ENCODE results near the gene AGO1.

AGO1 gene

DNA sequence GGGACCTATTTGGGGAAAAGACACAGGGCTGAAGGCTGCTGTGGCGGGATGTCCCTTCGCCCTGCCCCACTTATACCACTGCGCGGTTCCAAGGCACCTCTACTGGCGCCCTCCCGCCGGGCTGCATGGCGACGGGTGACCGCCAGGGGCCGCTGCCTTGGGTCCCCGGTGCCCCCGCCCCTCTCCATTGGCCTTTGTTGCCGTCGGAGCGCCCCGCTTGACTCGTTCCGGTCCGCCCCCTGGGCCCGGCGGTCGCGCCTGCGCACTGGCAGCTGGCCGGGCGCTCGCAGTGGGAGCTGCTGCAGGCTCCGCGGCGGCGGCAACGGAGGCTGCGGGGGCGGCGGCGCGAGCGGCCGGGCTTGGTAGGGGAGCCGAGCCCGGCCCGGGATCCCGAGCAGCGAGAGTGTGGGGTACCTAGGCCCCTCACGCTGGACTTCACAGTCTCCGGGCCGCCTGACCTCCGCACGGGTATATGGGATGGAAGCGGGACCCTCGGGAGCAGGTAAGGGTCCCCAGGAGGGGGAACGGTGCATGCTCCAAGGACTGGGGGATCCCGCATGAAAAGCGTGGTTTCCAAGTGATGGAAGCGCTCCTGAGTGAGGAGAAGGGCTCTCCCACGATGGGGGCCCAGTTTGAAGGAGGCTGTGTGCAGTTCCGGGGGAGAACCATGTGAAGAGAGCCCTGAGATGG is at the start of gene AGO1:
TSS of gene AGO1 (plus strand) at position 265 of the 690 bp plus-strand sequence. CDS start at position 478, 213 bp downstream.
- in situ Hi-C loops (cut with HindIII; ENCODE audit: low pct_ligation_motif_present, low sequenced_read_pairs) = no loop called here
- H3K27ac ChIP-seq = no peak within 1 kb of the TSS
- no peaks in the 10 kb centered on the region for H3K36me3 ChIP-seq (replicated peaks)
- H3K4me3 ChIP-seq (ENCODE audit: low read depth, low read length) = peak within 1 kb of the TSS; percentile 99
- peak; percentile 84 for DNase-seq
- TF ChIP-seq, protein P1, sequence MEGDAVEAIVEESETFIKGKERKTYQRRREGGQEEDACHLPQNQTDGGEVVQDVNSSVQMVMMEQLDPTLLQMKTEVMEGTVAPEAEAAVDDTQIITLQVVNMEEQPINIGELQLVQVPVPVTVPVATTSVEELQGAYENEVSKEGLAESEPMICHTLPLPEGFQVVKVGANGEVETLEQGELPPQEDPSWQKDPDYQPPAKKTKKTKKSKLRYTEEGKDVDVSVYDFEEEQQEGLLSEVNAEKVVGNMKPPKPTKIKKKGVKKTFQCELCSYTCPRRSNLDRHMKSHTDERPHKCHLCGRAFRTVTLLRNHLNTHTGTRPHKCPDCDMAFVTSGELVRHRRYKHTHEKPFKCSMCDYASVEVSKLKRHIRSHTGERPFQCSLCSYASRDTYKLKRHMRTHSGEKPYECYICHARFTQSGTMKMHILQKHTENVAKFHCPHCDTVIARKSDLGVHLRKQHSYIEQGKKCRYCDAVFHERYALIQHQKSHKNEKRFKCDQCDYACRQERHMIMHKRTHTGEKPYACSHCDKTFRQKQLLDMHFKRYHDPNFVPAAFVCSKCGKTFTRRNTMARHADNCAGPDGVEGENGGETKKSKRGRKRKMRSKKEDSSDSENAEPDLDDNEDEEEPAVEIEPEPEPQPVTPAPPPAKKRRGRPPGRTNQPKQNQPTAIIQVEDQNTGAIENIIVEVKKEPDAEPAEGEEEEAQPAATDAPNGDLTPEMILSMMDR (IDR thresholded peaks at IDR 0.05; ENCODE audit: low read depth, low read length, missing control alignments) = peak; percentile 79
- H3K27me3 ChIP-seq (replicated peaks) = no peaks in the 10 kb centered on the region

DNA sequence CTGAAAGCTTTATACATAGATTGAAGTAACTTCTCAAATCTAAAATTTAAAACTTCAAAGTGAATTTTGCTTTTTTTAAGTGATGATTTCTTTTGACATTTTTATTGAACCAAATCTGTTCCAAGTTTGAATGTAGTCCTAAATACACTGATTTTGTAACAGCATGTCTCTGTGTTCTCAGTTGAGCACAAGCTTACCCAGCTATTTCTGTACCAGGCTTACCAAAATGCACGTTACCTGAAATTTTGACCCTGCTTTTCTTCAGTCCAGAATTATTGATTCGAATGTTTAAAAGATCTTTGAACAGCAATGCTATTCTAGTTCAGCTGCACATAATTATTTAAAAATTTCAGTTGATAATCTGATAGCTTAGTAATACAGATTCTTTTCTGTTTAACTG is 49.6 kb upstream of the AGO1 start:
- no peak for DNase-seq
- no peak overlapping the region for H3K27ac ChIP-seq
- H3K27me3 ChIP-seq (replicated peaks) = no peaks in the 10 kb centered on the region
- TF ChIP-seq, protein P1 (IDR thresholded peaks at IDR 0.05; ENCODE audit: low read depth, low read length, missing control alignments) = no peak
- no peak overlapping the region for H3K4me3 ChIP-seq (ENCODE audit: low read depth, low read length)
- peaks cover 25% of the 10 kb centered on the region for H3K36me3 ChIP-seq (replicated peaks)
- in situ Hi-C loops (cut with HindIII; ENCODE audit: low pct_ligation_motif_present, low sequenced_read_pairs) = no loop called here

DNA sequence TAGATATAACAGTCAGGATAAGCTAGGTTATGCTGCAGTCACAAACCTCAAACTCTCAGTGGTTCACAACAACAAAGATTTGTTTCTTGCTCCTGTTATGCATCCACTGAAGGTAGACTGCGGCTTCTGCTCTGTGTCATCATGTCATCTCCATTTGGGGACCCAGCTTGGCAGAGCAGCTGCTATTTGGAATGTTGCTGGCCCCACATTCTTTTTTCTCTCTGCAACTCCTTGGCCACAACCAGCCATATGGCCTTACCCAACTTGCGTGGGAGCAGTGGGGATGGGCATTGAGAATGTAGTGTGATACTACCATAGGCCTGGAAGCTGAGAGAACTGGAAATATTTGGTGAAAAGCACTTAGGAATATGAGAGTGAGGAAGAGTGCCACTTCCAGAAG is 48.8 kb upstream of the AGO1 start:
- no peak for DNase-seq
- TF ChIP-seq, protein P1 (IDR thresholded peaks at IDR 0.05; ENCODE audit: low read depth, low read length, missing control alignments) = no peak

DNA sequence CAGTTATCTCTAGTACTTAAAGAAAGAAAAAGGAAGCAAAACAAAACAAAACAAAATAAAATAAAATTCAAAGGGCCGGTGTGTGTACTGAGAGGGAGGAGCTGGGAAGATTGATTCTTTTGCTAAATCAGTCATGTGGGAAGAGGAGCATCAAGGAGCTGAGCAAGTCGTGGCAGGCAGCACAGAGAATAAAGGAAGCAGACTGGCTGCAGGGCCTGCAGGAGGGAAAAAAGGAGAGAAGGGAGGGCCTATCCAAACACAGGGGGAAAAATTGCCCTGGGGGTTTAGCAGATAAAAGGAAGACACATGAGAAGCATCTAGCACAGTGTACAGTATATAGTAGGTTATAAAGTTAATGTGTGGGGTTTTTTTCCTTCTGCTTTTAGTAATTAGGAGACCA is 47.6 kb upstream of the AGO1 start:
- peaks cover 25% of the 10 kb centered on the region for H3K36me3 ChIP-seq (replicated peaks)
- no peak overlapping the region for H3K4me3 ChIP-seq (ENCODE audit: low read depth, low read length)
- in situ Hi-C loops (cut with HindIII; ENCODE audit: low pct_ligation_motif_present, low sequenced_read_pairs) = no loop called here
- DNase-seq = no peak
- H3K27me3 ChIP-seq (replicated peaks) = no peaks in the 10 kb centered on the region
- TF ChIP-seq, protein P1 (IDR thresholded peaks at IDR 0.05; ENCODE audit: low read depth, low read length, missing control alignments) = no peak
- no peak overlapping the region for H3K27ac ChIP-seq

More for the DNA sequence above, 48.8 kb upstream of the AGO1 start:
- Histone ChIP-seq H3K36me3 (replicated peaks) (peaks cover 25% of the 10 kb centered on the region), H3K27me3 (replicated peaks) (no peaks in the 10 kb centered on the region), H3K4me3 (ENCODE audit: low read depth, low read length) (no peak overlapping the region), H3K27ac (no peak overlapping the region)
- in situ Hi-C loops (cut with HindIII; ENCODE audit: low pct_ligation_motif_present, low sequenced_read_pairs) = no loop called here

DNA sequence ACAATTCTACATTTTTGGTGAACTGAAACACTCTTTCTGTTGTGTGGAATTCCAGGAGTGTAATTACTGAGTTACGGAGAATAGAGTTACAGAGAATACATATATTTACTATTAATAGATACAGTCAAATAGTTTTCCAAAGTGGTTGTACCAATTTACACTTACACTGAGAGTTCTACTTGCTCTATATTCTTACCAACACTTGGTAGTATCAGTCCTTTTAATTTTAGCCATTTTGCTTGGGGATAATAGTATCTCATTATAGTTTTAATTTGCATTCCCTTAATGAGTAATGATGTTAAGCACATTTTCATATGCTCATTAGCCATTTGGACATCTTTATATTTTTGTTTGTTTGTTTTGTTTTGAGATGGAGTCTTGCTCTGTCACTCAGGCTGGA is 46.3 kb upstream of the AGO1 start:
- in situ Hi-C loops (cut with HindIII; ENCODE audit: low pct_ligation_motif_present, low sequenced_read_pairs) = no loop called here
- DNase-seq = no peak
- Histone ChIP-seq H3K4me3 (ENCODE audit: low read depth, low read length) (no peak overlapping the region), H3K27me3 (replicated peaks) (no peaks in the 10 kb centered on the region), H3K27ac (no peak overlapping the region), H3K36me3 (replicated peaks) (peaks cover 30% of the 10 kb centered on the region)
- TF ChIP-seq, protein P1 (IDR thresholded peaks at IDR 0.05; ENCODE audit: low read depth, low read length, missing control alignments) = no peak

All from brain microvascular endothelial cell (primary cell).